ENCODE data around the gene ADGRL3.

Gene ADGRL3

DNA sequence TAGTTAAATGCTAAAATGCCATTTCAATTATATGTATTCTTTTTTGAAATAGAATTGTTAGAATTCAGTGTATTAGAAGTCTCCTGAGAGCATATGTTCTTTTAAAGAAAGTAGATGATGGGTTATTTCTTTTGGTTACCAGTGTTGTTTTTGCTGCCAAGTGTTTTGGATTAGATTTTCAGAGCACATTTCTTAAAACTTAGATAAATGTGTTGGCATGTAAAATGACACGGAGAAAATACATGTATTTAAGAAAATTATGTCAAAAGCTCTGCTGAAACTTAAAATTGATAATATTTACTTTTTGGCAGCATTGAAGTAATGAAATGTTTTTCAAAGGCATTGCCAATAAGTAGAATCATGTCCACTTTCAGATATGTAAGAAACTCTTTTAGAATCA is 379.7 kb downstream of the ADGRL3 start:
- H3K36me3 Mint-ChIP-seq: no peaks in the 10 kb centered on the region
- ATAC-seq (ENCODE audit: low read depth): no peak

DNA sequence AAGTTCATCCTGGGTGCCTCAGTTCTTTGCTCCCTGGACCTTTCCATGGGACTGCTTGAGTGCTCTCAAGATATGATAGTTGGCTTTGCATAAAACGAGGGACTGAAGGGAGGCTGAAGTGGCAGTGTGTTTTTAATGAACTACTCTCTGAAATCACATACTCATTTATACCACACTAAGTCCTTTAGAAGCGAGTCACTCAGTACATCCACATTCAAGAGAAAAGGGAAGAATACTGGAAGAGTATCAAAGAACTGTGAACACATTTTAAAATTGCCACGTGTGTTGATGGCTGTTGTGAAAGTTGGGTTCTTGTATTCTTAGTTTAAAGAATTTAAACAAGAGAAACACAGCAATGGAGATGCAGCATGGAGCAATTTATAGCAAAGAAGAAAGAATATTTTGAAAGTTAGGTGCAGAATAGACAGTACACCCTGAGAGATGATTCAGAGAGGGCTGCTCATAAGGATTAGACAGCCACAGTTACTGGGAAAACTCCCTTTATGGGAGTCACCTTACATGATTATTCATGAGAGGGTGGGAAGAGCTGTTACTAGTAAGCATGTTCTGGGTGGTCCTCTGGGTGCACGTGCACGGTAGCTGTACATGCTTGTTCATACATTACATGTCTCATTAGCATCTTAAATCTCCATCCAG is 380.7 kb downstream of the ADGRL3 start:
- Mint-ChIP-seq H3K4me1 (no peaks in the 10 kb centered on the region), H3K27me3 (no peaks in the 10 kb centered on the region), H3K9me3 (peaks cover 4% of the 10 kb centered on the region), H3K27ac (no peak overlapping the region), H3K4me3 (no peak overlapping the region), H3K36me3 (no peaks in the 10 kb centered on the region)
- ATAC-seq (ENCODE audit: low read depth): no peak
- no peak for DNase-seq (ENCODE audit: low spot score in 2 of 2)

More for the DNA sequence above, 379.7 kb downstream of the ADGRL3 start:
- H3K27ac Mint-ChIP-seq: no peak overlapping the region
- no peaks in the 10 kb centered on the region for H3K4me1 Mint-ChIP-seq
- no peaks in the 10 kb centered on the region for H3K27me3 Mint-ChIP-seq
- peaks cover 4% of the 10 kb centered on the region for H3K9me3 Mint-ChIP-seq
- no peak overlapping the region for H3K4me3 Mint-ChIP-seq
- no peak for DNase-seq (ENCODE audit: low spot score in 2 of 2)

DNA sequence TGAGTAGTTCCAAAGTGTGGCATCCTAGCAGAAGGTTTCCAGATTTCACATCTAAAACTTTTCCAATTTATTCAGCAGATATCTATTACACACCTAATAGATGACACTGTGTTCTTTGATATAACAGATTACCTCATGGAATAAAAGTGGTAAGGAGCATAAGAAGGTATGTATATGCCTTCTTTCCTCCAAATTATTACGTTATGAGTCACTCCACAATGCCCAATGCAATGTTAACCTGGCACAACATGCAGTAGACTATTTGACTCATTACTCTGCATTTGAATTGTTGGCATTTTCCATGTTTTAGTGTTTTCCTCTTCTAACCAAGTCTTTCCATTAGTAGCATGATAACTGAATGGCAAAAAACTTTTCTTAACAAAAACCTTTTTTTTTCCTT is 383.6 kb downstream of the ADGRL3 start:
- no peak overlapping the region for H3K27ac Mint-ChIP-seq
- peaks cover 2% of the 10 kb centered on the region for H3K9me3 Mint-ChIP-seq

DNA sequence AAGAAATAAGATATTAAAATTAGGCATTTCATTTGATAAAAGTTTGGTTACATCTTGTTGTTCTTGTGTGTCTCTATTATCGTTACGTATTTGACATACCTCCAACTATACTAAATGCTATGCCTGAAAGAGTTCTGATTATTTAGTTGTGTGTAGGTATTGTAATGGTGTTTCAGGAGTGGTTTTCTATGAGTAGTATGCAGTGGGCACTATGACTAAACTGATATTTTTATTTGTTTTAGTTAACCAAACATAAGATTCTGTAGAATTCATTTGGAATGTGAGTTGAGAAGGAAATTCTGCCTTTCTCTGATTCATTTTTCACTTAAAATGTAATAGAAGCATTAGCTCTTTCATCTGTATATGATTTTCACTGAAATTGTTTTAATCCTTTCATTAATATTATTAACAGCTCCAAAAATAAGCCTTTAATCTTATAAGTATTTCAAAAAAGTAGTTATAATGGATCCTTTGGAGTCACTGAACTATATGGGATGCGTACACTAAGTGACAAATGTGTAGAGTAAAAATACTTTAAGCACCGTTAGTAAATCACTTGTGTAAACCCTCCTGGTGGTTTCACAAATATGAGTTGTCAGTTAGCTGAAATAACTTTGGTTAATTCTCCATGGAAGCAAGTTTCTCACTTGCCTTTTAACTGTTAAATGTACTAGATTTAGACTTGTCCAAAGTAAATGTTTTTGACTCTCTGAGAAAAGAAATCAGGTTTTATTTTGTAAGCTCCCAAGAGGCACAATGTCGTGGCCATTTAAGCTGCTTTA is 388.7 kb downstream of the ADGRL3 start:
- Mint-ChIP-seq H3K4me1 (no peaks in the 10 kb centered on the region), H3K36me3 (no peaks in the 10 kb centered on the region), H3K4me3 (no peak overlapping the region), H3K27ac (no peak overlapping the region), H3K9me3 (peaks cover 4% of the 10 kb centered on the region), H3K27me3 (no peaks in the 10 kb centered on the region)
- ATAC-seq (ENCODE audit: low read depth) (no peak), DNase-seq (ENCODE audit: low spot score in 2 of 2) (no peak)

More for the DNA sequence above, 383.6 kb downstream of the ADGRL3 start:
- DNase-seq (ENCODE audit: low spot score in 2 of 2) (no peak), ATAC-seq (ENCODE audit: low read depth) (no peak)
- no peak overlapping the region for H3K4me3 Mint-ChIP-seq
- H3K4me1 Mint-ChIP-seq: no peaks in the 10 kb centered on the region
- H3K27me3 Mint-ChIP-seq: no peaks in the 10 kb centered on the region
- H3K36me3 Mint-ChIP-seq: no peaks in the 10 kb centered on the region

DNA sequence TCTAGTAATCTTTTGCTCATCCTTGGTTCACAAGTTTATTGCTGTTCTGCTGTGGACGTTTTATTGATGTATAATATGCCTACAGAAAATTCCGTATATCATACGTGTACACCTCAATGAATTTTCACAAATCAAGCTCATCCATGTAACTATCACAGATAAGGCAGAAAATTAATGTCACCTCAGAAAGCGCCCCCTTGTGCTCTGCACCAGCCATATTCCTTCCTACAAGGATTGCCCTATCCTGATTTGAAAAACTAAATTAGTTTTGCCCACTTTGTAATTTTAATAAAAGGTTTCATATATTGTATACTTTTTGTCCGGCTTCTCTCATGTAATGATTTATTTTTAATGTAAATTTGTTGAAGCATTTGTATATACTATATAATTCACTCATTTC is 390.8 kb downstream of the ADGRL3 start:
- no peaks in the 10 kb centered on the region for H3K4me1 Mint-ChIP-seq
- no peak overlapping the region for H3K4me3 Mint-ChIP-seq

DNA sequence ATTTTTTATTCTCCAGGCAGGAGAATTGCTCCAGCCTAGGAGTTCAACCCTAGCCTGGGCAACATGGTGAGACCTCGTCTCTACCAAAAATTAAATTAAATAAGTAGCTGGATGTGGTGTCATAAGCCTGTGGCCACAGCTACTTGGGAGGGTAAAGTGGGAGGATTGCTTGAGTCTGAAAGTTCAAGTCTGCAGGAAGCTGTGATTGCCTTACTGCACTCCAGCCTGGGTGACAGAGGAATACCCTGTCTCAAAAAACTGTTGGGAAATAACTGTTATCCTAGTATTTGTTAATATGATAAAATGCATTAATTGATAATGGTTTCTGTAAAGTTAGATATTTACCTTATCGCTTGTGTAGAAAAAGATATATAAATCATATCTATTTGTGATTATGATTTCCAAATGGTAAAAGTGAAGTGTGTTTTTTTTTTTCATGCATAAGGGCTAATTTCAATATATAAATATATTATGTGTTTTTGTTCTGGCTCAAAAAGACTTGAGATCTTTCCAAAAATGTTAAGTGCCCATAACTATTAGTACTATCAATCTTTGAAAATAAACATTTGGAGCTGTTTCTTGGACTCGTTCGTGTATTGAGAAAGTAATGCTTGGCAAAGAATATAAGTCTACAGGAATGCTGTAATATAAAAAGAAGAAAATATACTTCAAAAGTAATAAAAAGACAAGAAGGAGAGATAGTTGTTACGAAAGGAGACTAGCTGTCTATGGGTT is 396.6 kb downstream of the ADGRL3 start:
- no peak for DNase-seq (ENCODE audit: low spot score in 2 of 2)
- H3K4me1 Mint-ChIP-seq: no peaks in the 10 kb centered on the region
- no peak overlapping the region for H3K27ac Mint-ChIP-seq
- peaks cover 5% of the 10 kb centered on the region for H3K9me3 Mint-ChIP-seq
- H3K4me3 Mint-ChIP-seq: no peak overlapping the region
- no peaks in the 10 kb centered on the region for H3K36me3 Mint-ChIP-seq
- no peak for ATAC-seq (ENCODE audit: low read depth)
- H3K27me3 Mint-ChIP-seq: no peaks in the 10 kb centered on the region

More for the DNA sequence above, 390.8 kb downstream of the ADGRL3 start:
- Mint-ChIP-seq H3K9me3 (peaks cover 4% of the 10 kb centered on the region), H3K36me3 (no peaks in the 10 kb centered on the region), H3K27ac (no peak overlapping the region), H3K27me3 (no peaks in the 10 kb centered on the region)
- DNase-seq (ENCODE audit: low spot score in 2 of 2) (no peak), ATAC-seq (ENCODE audit: low read depth) (no peak)

DNA sequence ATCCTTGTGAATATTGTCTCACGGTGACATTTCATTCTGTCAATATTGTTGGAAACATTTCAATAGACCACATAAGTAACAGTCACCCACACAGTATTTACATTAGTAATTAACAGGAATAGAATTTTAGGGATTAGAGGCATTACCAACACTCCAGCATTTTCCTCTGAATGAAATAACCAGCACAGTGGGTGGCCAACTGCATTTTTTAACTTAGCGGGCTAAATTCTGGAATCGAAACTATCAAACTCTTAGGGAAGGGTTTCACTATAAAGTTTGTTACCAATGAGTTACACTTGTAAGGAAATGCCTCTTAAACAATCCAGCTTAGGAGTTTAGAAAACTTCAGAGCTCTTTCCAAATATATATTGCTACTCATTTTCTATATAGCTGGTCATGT is 403.0 kb downstream of the ADGRL3 start:
- H3K27ac Mint-ChIP-seq: no peak overlapping the region
- H3K36me3 Mint-ChIP-seq: no peaks in the 10 kb centered on the region
- no peak overlapping the region for H3K4me3 Mint-ChIP-seq
- ATAC-seq (ENCODE audit: low read depth): no peak
- peaks cover 4% of the 10 kb centered on the region for H3K9me3 Mint-ChIP-seq
- DNase-seq (ENCODE audit: low spot score in 2 of 2): no peak
- no peaks in the 10 kb centered on the region for H3K4me1 Mint-ChIP-seq
- no peaks in the 10 kb centered on the region for H3K27me3 Mint-ChIP-seq

DNA sequence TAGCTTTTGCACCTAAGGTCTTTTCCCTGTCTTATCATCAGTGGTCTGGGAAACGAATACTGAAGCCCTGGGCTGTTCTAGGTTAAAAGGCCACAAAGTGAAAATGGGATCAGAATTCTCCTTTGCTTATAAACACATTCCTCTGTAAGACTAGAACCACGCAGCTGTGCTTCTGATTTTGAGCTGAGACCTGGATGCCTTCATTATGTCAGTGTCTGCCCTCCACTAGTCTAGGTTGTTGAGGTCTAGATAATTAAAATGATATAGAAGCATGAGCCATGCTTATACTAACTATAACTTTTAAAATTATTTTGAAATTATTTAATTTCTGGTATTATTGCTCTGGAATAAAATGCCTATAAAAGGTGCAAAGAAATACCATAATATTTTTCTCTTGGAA is 403.9 kb downstream of the ADGRL3 start:
- Mint-ChIP-seq H3K27me3 (no peaks in the 10 kb centered on the region), H3K9me3 (peaks cover 2% of the 10 kb centered on the region), H3K4me3 (no peak overlapping the region), H3K4me1 (no peaks in the 10 kb centered on the region), H3K36me3 (no peaks in the 10 kb centered on the region), H3K27ac (no peak overlapping the region)
- ATAC-seq (ENCODE audit: low read depth) (no peak), DNase-seq (ENCODE audit: low spot score in 2 of 2) (no peak)

DNA sequence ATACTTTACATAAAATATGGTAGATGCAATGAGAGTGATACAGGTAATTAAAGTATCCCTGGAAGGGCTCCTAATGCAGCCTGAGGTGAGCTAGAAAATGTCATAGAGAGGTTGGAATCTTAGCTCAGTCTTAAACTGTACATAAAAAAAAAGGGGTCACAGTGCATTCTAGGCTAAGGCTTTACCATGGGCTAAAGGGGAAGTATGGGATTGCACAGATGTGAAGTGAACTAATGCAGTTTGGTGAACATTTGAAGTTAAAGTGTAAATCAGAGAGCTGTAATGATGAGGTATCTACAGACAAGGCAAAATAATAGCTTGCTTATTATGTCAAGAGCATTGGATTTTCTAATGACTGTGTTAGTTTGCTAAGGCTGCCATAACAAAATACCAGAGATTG is 405.9 kb downstream of the ADGRL3 start:
- H3K9me3 Mint-ChIP-seq: peaks cover 4% of the 10 kb centered on the region
- ATAC-seq (ENCODE audit: low read depth) (no peak), DNase-seq (ENCODE audit: low spot score in 2 of 2) (no peak)
- no peak overlapping the region for H3K27ac Mint-ChIP-seq
- H3K27me3 Mint-ChIP-seq: no peaks in the 10 kb centered on the region
- no peak overlapping the region for H3K4me3 Mint-ChIP-seq
- H3K36me3 Mint-ChIP-seq: no peaks in the 10 kb centered on the region
- H3K4me1 Mint-ChIP-seq: no peaks in the 10 kb centered on the region

DNA sequence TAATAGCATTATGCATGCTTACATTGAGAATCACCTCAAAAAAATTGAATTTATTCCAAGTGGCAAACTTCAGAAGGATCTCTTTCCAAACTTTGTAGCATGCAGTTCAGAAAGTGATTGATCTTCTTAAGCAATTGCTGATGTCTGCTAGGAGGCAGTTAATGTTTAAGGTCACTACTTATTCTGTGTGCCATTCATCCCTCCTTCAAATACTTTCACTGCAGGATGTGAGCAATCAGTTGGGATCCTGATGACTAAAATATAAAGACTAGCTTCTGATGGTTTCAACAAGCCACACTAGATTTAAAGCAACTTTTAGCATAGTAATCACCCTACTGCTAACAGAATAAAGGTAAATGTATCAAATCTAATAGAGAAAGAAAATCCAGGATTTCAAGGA is 414.1 kb downstream of the ADGRL3 start:
- ATAC-seq (ENCODE audit: low read depth): no peak
- H3K27me3 Mint-ChIP-seq: no peaks in the 10 kb centered on the region
- H3K4me3 Mint-ChIP-seq: no peak overlapping the region
- no peaks in the 10 kb centered on the region for H3K4me1 Mint-ChIP-seq
- peaks cover 5% of the 10 kb centered on the region for H3K9me3 Mint-ChIP-seq
- no peaks in the 10 kb centered on the region for H3K36me3 Mint-ChIP-seq
- no peak overlapping the region for H3K27ac Mint-ChIP-seq
- DNase-seq (ENCODE audit: low spot score in 2 of 2): no peak

DNA sequence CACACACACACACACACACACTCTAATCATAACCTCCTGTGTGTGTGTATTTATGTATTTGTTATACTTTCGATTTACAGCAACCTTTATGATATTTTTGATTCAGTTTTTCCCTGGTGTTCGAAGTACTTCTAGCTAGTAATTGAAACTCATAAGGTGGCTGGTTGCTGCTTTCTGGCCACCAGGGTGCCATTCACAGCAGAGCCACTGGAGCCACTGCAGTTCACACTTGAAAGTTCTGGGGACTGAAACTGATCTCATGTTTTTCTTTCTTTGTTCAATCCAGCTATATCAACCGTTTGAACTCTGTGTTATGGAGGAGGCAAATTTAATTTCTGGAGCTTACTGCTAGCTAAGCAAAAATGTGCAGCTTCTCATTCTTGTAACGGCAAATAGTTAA is 419.4 kb downstream of the ADGRL3 start:
- ATAC-seq (ENCODE audit: low read depth) (no peak), DNase-seq (ENCODE audit: low spot score in 2 of 2) (no peak)
- H3K4me1 Mint-ChIP-seq: no peaks in the 10 kb centered on the region
- H3K36me3 Mint-ChIP-seq: no peaks in the 10 kb centered on the region
- peaks cover 4% of the 10 kb centered on the region for H3K9me3 Mint-ChIP-seq
- H3K4me3 Mint-ChIP-seq: no peak overlapping the region
- H3K27ac Mint-ChIP-seq: no peak overlapping the region
- no peaks in the 10 kb centered on the region for H3K27me3 Mint-ChIP-seq

DNA sequence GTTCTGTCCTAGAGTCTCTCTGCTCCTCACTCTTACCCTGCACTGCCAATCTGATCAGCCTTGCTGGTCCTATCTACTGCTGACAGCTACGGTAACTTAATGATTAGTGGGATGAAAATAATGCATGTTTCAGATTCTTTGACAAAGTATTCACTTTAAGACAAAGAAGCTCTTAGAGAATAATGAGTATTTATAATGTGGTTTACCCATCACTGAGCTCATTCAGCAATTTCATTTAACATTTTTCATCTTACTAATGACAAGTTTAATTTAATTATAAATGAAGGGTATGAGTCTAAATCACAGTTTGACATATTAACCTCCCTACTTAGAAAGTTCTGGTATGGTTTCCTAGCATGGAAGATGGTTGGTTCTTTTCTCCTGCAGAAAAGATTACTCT is 428.2 kb downstream of the ADGRL3 start:
- no peak for ATAC-seq (ENCODE audit: low read depth)
- DNase-seq (ENCODE audit: low spot score in 2 of 2): no peak
- Mint-ChIP-seq H3K27me3 (no peaks in the 10 kb centered on the region), H3K4me3 (no peak overlapping the region), H3K4me1 (no peaks in the 10 kb centered on the region), H3K9me3 (peaks cover 2% of the 10 kb centered on the region), H3K27ac (no peak overlapping the region), H3K36me3 (no peaks in the 10 kb centered on the region)

DNA sequence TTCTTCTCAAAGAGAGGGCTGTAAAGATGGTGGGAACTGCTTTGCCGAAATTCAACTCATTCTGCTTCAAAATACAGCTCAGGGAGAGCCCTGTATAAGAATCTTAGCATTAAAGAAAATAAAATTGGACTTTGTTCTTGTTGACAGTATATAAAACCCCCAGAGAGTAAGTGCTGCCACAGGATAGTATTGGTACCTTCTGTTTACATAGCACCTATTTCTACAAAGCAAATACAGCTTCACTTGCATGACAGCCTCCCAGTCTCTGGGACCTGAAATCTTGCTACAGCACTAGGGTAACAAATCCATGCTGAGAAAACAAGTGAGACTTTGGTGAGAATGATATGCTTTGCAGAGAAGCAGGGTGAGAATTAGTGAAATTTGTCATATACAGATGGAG is 428.6 kb downstream of the ADGRL3 start:
- Mint-ChIP-seq H3K27ac (no peak overlapping the region), H3K27me3 (no peaks in the 10 kb centered on the region), H3K4me3 (no peak overlapping the region), H3K36me3 (no peaks in the 10 kb centered on the region), H3K9me3 (peaks cover under 1% of the 10 kb centered on the region), H3K4me1 (no peaks in the 10 kb centered on the region)
- ATAC-seq (ENCODE audit: low read depth) (no peak), DNase-seq (ENCODE audit: low spot score in 2 of 2) (no peak)

DNA sequence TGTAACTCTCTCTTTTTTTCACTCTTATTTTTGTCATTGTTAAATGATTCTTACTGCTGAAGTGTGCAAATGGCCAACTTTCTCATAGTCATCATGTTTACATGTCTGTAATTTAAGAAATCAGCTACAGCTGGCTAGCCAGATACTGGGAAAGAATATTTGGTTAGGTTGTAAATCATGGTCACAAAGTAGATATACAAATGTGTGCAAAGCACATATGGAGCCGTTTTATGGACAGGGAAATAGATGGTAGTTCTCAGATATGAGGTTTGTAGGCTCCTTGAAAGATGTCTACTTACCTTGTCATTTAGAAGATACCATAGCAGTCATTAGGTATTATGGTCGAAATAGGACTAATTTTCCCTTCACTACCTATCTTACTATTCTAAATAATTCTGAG is 430.4 kb downstream of the ADGRL3 start:
- Mint-ChIP-seq H3K36me3 (no peaks in the 10 kb centered on the region), H3K4me3 (no peak overlapping the region), H3K9me3 (peaks cover 3% of the 10 kb centered on the region), H3K27ac (no peak overlapping the region), H3K27me3 (no peaks in the 10 kb centered on the region), H3K4me1 (no peaks in the 10 kb centered on the region)
- DNase-seq (ENCODE audit: low spot score in 2 of 2): no peak
- ATAC-seq (ENCODE audit: low read depth): no peak
